Left forelimb (tissue), 1 donor: ENCODE results near the gene KDM3B.
"Not testable (repeated sequence)": the region's sequence is repeated elsewhere in the genome, so short reads cannot be mapped to it uniquely, and the experiment has no call there.

ENCODE experiments used
- DNase-seq: peaks from one replicate; pipeline ENCODE4 v3.0.0-alpha.2; 2018; ENCODE audit warnings: low spot score

Gene KDM3B

GRCh38 chr5:138466900-138467710 is 114.6 kb downstream of the KDM3B start:
- no peak for DNase-seq

GRCh38 chr5:138467711-138468132 is 115.2 kb downstream of the KDM3B start:
- no peak for DNase-seq

GRCh38 chr5:138468133-138468965 is 115.9 kb downstream of the KDM3B start:
- DNase-seq = no peak

- DNase-seq = no peak
Measured at GRCh38 chr5:138468966-138469539, 116.6 kb downstream of the KDM3B start.

- peak; percentile 81 for DNase-seq
Measured at GRCh38 chr5:138469540-138470321, 117.2 kb downstream of the KDM3B start.

- DNase-seq = no peak
Measured at GRCh38 chr5:138470322-138471051, 118.0 kb downstream of the KDM3B start.

GRCh38 chr5:138471052-138471361 is 118.5 kb downstream of the KDM3B start:
- DNase-seq = no peak

- no peak for DNase-seq
Measured at GRCh38 chr5:138472353-138472752, 119.9 kb downstream of the KDM3B start.

GRCh38 chr5:138473151-138473550 is 120.7 kb downstream of the KDM3B start:
- DNase-seq = not testable (repeated sequence)

GRCh38 chr5:138476918-138477317 is 124.4 kb downstream of the KDM3B start:
- DNase-seq = no peak

GRCh38 chr5:138482638-138483037 is 130.2 kb downstream of the KDM3B start:
- DNase-seq = no peak
